Kidney epithelial cell (primary cell): Measurements from ENCODE around the gene CCDC127. TPM values are rescaled to one million over a fixed set of nuclear protein-coding genes. Genes with fewer than 3 reads are reported as not detected.
"Not testable (repeated sequence)": the region's sequence is repeated elsewhere in the genome, so short reads cannot be mapped to it uniquely, and the experiment has no call there.

Source experiments
- DNase-seq: peaks from one replicate; pipeline ENCODE4 v3.0.0-alpha.2; 2010; ENCODE audit warnings: low read depth
- H3K27me3 ChIP-seq: 2 replicates; pipeline ENCODE4 v1.6.0; 2011; ENCODE audit warnings: low read length; ENCODE audit not compliant: control insufficient read depth, insufficient read depth
- H3K36me3 ChIP-seq: 2 replicates; pipeline ENCODE4 v1.5.1; 2011; ENCODE audit warnings: low read length; ENCODE audit not compliant: control insufficient read depth, insufficient read depth
- H3K4me3 ChIP-seq: 2 replicates; pipeline ENCODE4 v1.5.1; 2011; ENCODE audit warnings: low read depth, mild to moderate bottlenecking, control low read depth, low read length
- CTCF ChIP-seq: IDR thresholded peaks from 2 replicates; pipeline ENCODE4 v1.5.1; 2011; ENCODE audit warnings: mild to moderate bottlenecking, moderate library complexity, low read length, control low read depth, inconsistent platforms; ENCODE audit not compliant: insufficient read depth, poor library complexity, severe bottlenecking
- total RNA-seq: library from RNA; depleted of rRNA; stranded (reverse); fragments of >200 nt; gene quantifications from 2 replicates; pipeline ENCODE4 v1.2.3, GENCODE V29; 2015

CCDC127 gene
- total RNA-seq, 1 donor from 2014 or later, result 5.8 TPM

GRCh38 chr5:252546-252945, 34.6 kb upstream of the CCDC127 start:
- no peak for DNase-seq
- Histone ChIP-seq H3K4me3 (no peak overlapping the region), H3K36me3 (no peaks in the 10 kb centered on the region), H3K27me3 (no peaks in the 10 kb centered on the region)
- TF ChIP-seq CTCF, result no peak

- not testable (repeated sequence) for H3K4me3 ChIP-seq, H3K27me3 ChIP-seq, H3K36me3 ChIP-seq, DNase-seq
Observed at GRCh38 chr5:251975-252374, 34.0 kb upstream of the CCDC127 start.

- DNase-seq, H3K4me3 ChIP-seq, H3K27me3 ChIP-seq, H3K36me3 ChIP-seq: not testable (repeated sequence)
Observed at GRCh38 chr5:251538-251937, 33.6 kb upstream of the CCDC127 start.

- H3K36me3 ChIP-seq, DNase-seq, H3K27me3 ChIP-seq, H3K4me3 ChIP-seq: not testable (repeated sequence)
Observed at GRCh38 chr5:251016-251415, 33.1 kb upstream of the CCDC127 start.

GRCh38 chr5:250396-250795, 32.4 kb upstream of the CCDC127 start:
- not testable (repeated sequence) for DNase-seq, H3K27me3 ChIP-seq, H3K4me3 ChIP-seq, H3K36me3 ChIP-seq

- H3K36me3 ChIP-seq, DNase-seq, H3K4me3 ChIP-seq, H3K27me3 ChIP-seq: not testable (repeated sequence)
Observed at GRCh38 chr5:245717-246116, 27.8 kb upstream of the CCDC127 start.

GRCh38 chr5:243683-244367, 25.9 kb upstream of the CCDC127 start:
- not testable (repeated sequence) for H3K4me3 ChIP-seq, H3K36me3 ChIP-seq, H3K27me3 ChIP-seq, DNase-seq

- DNase-seq, H3K27me3 ChIP-seq, H3K4me3 ChIP-seq, H3K36me3 ChIP-seq: not testable (repeated sequence)
Observed at GRCh38 chr5:241045-241669, 23.2 kb upstream of the CCDC127 start.

GRCh38 chr5:240550-240949, 22.6 kb upstream of the CCDC127 start:
- H3K27me3 ChIP-seq, H3K4me3 ChIP-seq, DNase-seq, H3K36me3 ChIP-seq: not testable (repeated sequence)

GRCh38 chr5:237931-238330, 20.0 kb upstream of the CCDC127 start:
- H3K4me3 ChIP-seq, DNase-seq, H3K27me3 ChIP-seq, H3K36me3 ChIP-seq: not testable (repeated sequence)

GRCh38 chr5:235527-235926, 17.6 kb upstream of the CCDC127 start:
- not testable (repeated sequence) for H3K36me3 ChIP-seq, H3K4me3 ChIP-seq, DNase-seq, H3K27me3 ChIP-seq
